HG03521 (cell line): ENCODE measurements around the gene FAM227B.

Experiments used
- ATAC-seq: cut with Tn5 transposase; IDR thresholded peaks from one replicate; pipeline ENCODE4 v1.9.1; 2021; ENCODE audit warnings: mild to moderate bottlenecking, moderate library complexity; ENCODE audit not compliant: unreplicated experiment

Gene FAM227B

GRCh38 chr15:49306551-49306950 lies 314.1 kb downstream of the FAM227B start:
- ATAC-seq: no peak

- ATAC-seq: no peak
These were observed 317.6 kb downstream of the FAM227B start for GRCh38 chr15:49303003-49303402.

DNA sequence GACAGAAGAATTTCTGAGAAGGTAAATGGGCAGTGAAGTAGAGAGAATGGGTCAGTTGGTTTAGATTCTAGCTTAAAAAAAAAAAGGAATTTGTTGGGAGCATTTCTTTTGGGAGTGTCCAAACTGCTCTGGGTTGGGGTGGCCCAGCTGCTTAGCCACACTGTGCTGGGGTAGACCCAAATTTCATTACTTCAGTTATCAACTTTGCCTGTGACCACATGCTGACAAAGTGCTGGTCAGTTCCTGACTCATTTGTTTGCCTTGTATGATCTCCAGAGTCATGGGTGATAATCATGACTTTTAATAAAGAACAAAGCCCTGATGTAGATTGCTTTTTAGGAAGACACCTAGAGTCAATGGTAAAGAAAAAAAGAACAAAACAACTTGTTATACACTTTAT lies 319.1 kb downstream of the FAM227B start:
- no peak for ATAC-seq

GRCh38 chr15:49300856-49301255 lies 319.8 kb downstream of the FAM227B start:
- no peak for ATAC-seq

GRCh38 chr15:49297584-49297983 lies 323.0 kb downstream of the FAM227B start:
- ATAC-seq: no peak

GRCh38 chr15:49296258-49296657 lies 324.4 kb downstream of the FAM227B start:
- ATAC-seq: no peak

- no peak for ATAC-seq
These were observed 326.7 kb downstream of the FAM227B start for GRCh38 chr15:49293941-49294340.

DNA sequence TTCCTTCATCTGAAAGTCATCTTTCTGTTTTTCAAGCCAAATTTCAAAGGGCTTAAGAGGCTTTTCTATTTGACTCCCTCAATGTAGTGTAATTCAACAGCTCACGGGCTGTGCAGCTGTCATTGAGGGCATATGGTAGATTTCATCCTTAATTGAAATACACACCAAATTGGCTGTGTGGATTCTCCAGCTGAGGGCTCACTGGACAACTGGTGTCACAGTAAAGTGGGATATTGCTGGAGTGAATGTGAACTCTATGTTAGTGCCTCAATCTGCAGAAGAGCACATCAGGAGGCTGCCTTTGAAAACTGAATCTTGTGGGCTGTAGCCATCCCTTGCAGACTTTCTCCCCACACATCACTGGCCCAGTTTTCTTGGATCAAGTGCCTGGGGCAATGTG lies 330.4 kb downstream of the FAM227B start:
- ATAC-seq: no peak

- no peak for ATAC-seq
These were observed 332.2 kb downstream of the FAM227B start for GRCh38 chr15:49288391-49288790.

GRCh38 chr15:49287481-49287880 lies 333.1 kb downstream of the FAM227B start:
- no peak for ATAC-seq

DNA sequence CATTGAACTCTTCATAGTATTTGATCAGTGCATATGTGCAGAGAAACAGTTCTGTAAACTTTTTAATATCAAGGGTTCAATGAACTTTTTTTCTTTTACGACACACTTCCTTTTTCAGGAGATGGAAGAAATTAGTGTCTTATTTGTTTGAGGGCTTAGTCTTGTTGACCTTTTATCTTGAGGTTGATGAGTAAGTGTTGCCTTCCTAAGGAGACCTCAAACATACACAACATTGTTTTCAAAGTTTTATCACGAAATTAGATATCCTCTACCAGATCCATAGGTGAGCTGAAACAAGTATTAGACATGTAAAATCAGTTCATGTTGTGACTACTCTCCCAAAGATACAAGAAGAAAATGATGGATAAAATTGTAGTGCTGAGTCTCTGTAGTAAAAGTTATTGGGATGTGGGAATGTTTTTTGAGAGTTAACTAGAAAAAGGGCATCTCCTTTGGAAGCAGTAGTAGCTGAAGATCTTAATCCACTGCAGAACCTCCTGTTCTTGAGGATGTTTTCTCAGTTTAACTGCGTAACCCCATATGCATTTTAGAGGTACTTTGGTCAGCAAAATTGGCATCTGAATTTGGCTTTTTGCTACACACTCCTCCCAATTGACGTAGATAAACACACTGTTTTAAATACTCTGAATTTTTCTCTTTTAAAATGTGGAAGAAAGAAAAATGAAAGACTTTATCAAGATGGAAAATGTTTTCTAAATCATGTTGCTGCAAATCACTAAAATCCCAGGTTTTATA lies 333.8 kb downstream of the FAM227B start:
- no peak for ATAC-seq

DNA sequence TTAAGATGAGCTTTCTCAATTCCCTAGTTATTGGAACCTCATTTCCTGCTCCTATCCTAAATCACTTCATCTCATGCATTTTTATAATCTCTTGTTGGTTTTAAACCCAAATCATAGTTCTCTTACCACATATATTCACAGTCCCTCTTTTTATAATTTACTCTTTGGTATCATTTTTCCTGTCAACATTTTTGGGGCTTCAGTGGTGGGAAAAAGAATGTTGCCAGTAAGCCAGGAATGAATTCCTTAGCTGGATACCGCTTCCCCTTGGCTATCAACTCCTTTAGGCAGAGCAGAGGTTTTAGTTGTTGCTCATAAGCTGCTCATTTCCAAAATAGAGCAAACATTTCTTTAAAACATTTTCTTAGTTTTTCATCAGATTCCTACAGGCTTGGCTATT lies 338.3 kb downstream of the FAM227B start:
- ATAC-seq: no peak

DNA sequence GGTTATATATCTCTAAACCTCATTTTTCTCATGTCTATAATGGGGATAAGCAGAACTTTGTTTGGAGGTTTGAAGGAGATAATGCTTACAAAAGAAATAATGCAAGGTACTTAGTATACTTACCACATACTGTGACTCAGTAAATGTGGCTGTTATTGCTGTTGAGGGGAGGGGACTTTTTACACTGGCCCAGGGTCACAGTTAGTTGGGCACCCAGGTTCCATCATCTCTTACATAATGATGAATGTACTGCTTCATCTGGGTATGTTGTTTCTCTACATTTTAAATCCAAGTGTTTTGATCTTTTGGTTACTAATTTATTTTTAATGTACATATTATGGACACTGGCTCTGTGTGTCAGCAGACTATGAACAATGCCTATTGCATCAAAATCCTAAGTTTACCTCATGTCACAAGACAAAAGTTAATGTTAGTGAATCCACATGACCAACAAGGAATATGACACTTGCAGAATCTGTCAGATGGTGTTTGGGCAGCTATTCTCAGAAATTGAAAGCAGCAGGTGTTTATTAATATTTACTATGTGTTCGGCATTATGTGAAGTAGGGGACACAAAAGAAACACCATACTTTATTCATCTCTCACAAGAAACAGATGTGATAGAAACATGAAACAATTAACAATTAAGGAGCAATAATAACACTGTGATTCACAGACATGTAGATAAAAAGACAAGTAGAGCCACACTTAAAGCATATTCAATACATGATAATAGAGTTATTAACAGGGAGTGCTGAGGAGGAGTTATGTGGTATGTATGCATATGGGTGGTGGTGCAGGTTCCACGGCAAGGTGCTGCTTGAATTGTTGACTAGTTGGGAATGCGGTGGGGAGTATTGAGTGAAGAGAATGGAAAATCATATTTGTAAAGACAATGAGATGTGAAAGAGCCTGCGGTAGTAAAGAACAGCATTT lies 340.8 kb downstream of the FAM227B start:
- ATAC-seq: no peak

- ATAC-seq: no peak
These were observed 341.9 kb downstream of the FAM227B start for GRCh38 chr15:49278751-49279150.
